Nucleus accumbens (tissue), 56 donors: ENCODE data around the gene ZCWPW1.
A peak's percentile ranks its signal among the peaks of the same experiment; 100 is the strongest.

ENCODE experiments used
- DNase-seq, 56 donors: peaks; one replicate each; lab custom pipeline; 2025; lab: John Stamatoyannopoulos, UW

Gene ZCWPW1

GRCh38 chr7:100433592-100434296, 5.2 kb upstream of the ZCWPW1 start:
- DNase-seq: no peak

GRCh38 chr7:100433276-100433591, 4.7 kb upstream of the ZCWPW1 start:
- DNase-seq: no peak

GRCh38 chr7:100432621-100433275, 4.2 kb upstream of the ZCWPW1 start:
- no peak for DNase-seq

DNA sequence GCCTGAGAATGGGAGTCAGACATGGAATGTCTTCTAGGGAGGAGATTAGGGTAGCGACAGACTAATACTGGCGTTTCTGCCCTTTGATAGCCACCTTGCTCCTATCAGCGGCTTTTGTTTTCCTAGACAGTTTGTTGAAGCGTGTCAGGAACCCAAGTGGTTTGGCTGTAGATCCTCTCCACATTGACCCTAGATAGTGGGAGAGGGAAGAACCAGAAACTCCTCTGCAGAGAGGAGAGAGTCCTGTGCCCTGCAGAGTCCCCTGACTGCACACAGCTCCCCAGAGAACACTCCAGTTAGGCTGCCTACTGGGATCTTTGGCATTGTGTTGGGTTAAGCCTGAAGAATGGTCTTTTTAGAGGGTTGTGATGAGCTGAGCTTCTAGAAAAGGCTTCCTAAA, 3.5 kb upstream of the ZCWPW1 start:
- DNase-seq: no peak

DNA sequence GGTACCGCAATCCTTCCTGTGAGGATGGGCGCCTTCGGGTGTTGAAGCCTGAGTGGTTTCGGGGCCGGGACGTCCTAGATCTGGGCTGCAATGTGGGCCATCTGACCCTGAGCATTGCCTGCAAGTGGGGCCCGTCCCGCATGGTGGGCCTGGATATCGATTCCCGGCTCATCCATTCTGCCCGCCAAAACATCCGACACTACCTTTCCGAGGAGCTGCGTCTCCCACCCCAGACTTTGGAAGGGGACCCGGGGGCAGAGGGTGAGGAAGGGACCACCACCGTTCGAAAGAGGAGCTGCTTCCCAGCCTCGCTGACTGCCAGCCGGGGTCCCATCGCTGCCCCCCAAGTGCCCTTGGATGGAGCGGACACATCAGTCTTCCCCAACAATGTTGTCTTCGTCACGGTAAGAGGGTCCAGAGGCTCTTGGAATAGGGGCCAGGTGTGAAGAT, 2.8 kb upstream of the ZCWPW1 start:
- no peak for DNase-seq

- DNase-seq: peak in 7 of 56 donors; percentile 6 to 33 (median 13)
Measured at GRCh38 chr7:100430493-100431285, 2.2 kb upstream of the ZCWPW1 start.

- peak in 55 of 56 donors; percentile 67 to 98 (median 92) for DNase-seq
Measured at GRCh38 chr7:100429637-100430492, 1.4 kb upstream of the ZCWPW1 start, which contains the start of gene MEPCE. TSS of gene MEPCE (plus strand) at chr7:100429831. CDS start at chr7:100430019, 188 bp downstream.

DNA sequence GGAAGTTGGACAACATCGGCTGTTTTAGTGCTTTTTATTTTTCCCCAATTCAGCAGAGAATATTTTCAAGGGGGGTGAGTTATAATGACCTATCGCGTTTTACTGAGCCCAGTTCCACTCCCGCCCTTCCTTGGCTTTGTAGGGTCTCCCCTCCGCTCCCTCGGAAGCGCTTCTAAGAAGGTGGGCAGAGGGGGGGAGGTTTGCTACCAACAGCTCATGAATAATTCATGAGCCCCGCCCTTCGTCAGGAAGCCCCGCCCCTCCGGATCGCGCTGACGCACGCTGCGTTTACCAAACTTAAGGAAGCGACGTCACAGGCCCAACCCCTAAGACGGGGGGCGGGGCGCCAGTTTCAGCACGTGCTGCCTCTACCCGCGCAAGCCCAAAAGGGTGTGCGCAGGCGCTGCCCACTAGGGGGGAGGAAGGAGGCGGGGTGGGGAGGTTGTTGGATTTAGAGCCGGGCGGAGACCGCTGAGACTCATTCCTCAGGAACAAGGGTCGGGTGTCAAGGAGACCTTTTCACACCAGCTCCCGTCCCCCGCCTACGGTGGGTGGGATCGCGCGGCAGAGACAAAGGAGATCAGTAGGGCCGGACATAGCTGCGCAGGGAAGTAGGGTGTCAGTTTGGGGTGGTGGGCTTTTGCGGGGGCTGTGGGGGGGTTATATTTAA, 599 bp upstream of the ZCWPW1 start:
- DNase-seq: peak; percentile 93 to 100 (median 98)

- no peak for DNase-seq
Measured at GRCh38 chr7:100427762-100428198, 723 bp downstream of the ZCWPW1 start.

DNA sequence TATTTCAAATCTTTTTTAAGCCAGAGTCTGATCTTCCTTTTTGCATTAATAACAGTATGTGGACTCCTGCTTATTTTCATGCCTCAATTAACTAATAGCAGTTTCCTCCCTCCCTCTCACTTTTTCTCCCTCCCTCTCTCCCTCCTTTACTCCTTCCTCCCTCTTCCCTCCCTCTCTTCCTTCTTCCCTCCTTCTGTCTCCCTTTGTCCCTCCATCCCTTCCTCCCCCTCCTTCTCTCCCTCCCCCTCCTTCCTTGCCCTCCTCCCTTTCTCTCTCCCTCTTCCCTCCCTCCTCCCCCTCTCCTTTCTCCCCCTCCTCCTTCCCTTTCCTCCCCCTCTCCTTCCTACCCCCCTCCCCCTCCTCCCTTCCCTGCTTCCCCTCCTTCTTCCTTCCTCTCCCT, 2.0 kb downstream of the ZCWPW1 start:
- no peak for DNase-seq

DNA sequence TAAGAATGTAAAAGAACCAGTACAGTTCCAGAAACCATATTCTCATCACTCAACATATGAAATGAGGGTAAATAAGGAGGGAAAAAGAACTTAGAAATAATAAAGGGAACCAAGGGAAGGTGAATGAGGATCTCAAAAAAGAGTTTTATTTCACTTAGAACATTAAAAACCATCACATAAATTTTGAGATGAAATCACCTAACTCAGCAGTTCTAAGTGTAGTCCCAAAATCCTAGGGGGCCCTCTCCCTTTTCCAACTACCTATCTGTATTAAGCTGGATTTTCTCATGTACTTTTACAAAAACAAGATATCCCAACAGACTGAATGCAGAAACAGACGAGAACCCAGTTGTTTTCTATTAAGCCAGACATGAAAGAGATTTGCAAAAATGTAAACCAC, 3.2 kb downstream of the ZCWPW1 start:
- DNase-seq: no peak

DNA sequence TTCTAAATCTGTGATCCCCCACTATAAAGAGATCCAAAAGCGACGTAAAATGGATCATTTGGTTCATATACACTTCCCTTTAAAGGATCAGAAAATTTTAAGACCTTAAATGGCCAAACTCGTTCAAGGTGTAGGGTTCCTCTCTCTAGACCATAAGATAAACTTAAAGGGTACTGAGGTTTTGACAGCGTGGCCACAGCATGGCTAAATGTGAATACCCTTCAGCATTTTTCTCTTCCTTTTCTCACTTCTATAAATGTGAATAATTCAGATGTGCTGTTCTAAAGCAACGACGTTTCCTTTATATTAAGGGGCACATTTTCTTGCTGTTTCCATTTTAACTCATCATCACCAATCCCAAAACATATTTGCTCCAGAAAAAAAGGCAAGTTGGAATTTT, 5.2 kb downstream of the ZCWPW1 start:
- DNase-seq: no peak

GRCh38 chr7:100419660-100420226, 8.8 kb downstream of the ZCWPW1 start:
- DNase-seq: no peak

- no peak for DNase-seq
Measured at GRCh38 chr7:100418930-100419659, 9.4 kb downstream of the ZCWPW1 start.

- DNase-seq: no peak
Measured at GRCh38 chr7:100415448-100415847, 13.1 kb downstream of the ZCWPW1 start.

- no peak for DNase-seq
Measured at GRCh38 chr7:100413889-100414288, 14.6 kb downstream of the ZCWPW1 start.

DNA sequence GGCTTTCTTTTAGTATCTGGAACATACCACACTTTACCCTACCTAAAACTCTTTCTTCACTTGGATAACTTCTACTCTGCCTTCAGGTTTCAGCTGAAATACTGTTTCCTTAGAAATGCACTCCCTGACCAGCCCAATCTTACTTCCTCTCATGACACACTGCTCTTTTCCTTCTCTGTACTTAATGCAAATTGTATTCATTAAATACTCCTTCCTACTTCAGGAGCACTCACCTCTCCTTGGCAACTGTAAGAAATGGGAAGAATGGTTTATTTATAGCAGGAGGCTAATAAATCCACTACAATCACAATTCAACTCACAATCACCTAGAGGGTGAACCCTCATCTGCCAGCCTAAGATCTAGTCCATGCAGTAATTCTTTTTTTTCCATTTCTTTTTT, 15.2 kb downstream of the ZCWPW1 start:
- no peak for DNase-seq

GRCh38 chr7:100411101-100411500, 17.4 kb downstream of the ZCWPW1 start:
- no peak for DNase-seq
